H1 (cell line): ENCODE measurements around the gene THAP12. TPM values are rescaled to one million over a fixed set of nuclear protein-coding genes. Genes with fewer than 3 reads are reported as not detected.

Source experiments
- CTCF ChIA-PET: fragments of 300-600 bp; sonication (Branson Sonifier 250); formaldehyde crosslinking; loops from one replicate; lab custom pipeline; 2021; ENCODE audit not compliant: partially characterized antibody; lab: Charles Lee
- POLR2A ChIA-PET: fragments of 300-600 bp; sonication (Branson Sonifier 250); formaldehyde crosslinking; loops from one replicate; lab custom pipeline; 2021; ENCODE audit warnings: inconsistent platforms; ENCODE audit not compliant: partially characterized antibody; lab: Charles Lee
- DNase-seq, 2 experiments: peaks; one replicate each; pipeline versions ENCODE4 v3.0.0 to v3.0.0-alpha.2; 2010 to 2022; ENCODE audit warnings: low spot score in 2 of 2, low read depth in 1 of 2, mixed read lengths in 1 of 2
- FAIRE-seq: peaks from 2 replicates; lab custom pipeline; 2011; peaks lifted over from hg19 to GRCh38; lab: Jason Lieb, UNC
- H2AFZ ChIP-seq: 2 replicates; pipeline ENCODE4 v1.8.1; 2012; ENCODE audit warnings: low read length, inconsistent platforms
- H2AK5ac ChIP-seq: 2 replicates; pipeline ENCODE4 v1.6.1; 2013; ENCODE audit warnings: low read depth, low read length
- H2BK120ac ChIP-seq: replicated peaks from 2 replicates; pipeline ENCODE3; 2013; ENCODE audit warnings: low read depth, low read length, inconsistent platforms
- H2BK12ac ChIP-seq: 2 replicates; pipeline ENCODE4 v1.6.1; 2013; ENCODE audit warnings: low read depth, low read length
- H2BK15ac ChIP-seq: 2 replicates; pipeline ENCODE4 v1.6.1; 2013; ENCODE audit warnings: low read length
- H2BK20ac ChIP-seq: 2 replicates; pipeline ENCODE4 v1.6.1; 2013; ENCODE audit warnings: low read length
- H2BK5ac ChIP-seq: 2 replicates; pipeline ENCODE4 v1.6.1; 2013; ENCODE audit warnings: low read depth, low read length
- H3K14ac ChIP-seq: 2 replicates; pipeline ENCODE4 v1.6.1; 2013; ENCODE audit warnings: inconsistent platforms; ENCODE audit not compliant: insufficient read length
- H3K18ac ChIP-seq: 2 replicates; pipeline ENCODE4 v1.6.1; 2013; ENCODE audit warnings: low read length; ENCODE audit errors: extremely low read depth
- H3K23ac ChIP-seq: 2 replicates; pipeline ENCODE4 v1.6.1; 2013; ENCODE audit warnings: inconsistent platforms; ENCODE audit not compliant: insufficient read length
- H3K23me2 ChIP-seq: 2 replicates; pipeline ENCODE4 v1.6.1; 2013; ENCODE audit warnings: low read depth, low read length
- H3K27ac ChIP-seq: 2 replicates; pipeline ENCODE4 v1.6.1; 2011; ENCODE audit warnings: low read depth, low read length, inconsistent platforms
- H3K27me3 ChIP-seq, 4 experiments: replicated peaks in 1 of 4; 1 replicate in 1 of 4; 2 replicates in 3 of 4; pipeline versions ENCODE4 v1.6.1 to v1.8.1; 2011 to 2013; ENCODE audit warnings: low read length in 3 of 4, mild to moderate bottlenecking in 3 of 4, inconsistent platforms in 2 of 4, mixed read lengths in 2 of 4, moderate library complexity in 1 of 4; ENCODE audit not compliant: control insufficient read depth in 3 of 4, insufficient read depth in 3 of 4; ENCODE audit errors: extremely low read depth in 1 of 4
- H3K36me3 ChIP-seq, 4 experiments: 2 replicates each; pipeline versions ENCODE4 v1.6.1 to v1.8.1; 2011 to 2013; ENCODE audit warnings: mild to moderate bottlenecking in 4 of 4, low read length in 3 of 4, moderate library complexity in 2 of 4, control low read depth in 1 of 4, inconsistent platforms in 1 of 4; ENCODE audit not compliant: insufficient read depth in 4 of 4, control insufficient read depth in 2 of 4
- H3K4ac ChIP-seq: replicated peaks from 2 replicates; pipeline ENCODE3; 2013; ENCODE audit warnings: low read length, low read depth, mixed read lengths, inconsistent platforms; ENCODE audit not compliant: insufficient read length
- H3K4me1 ChIP-seq, 4 experiments: replicated peaks in 1 of 4; 1 replicate in 1 of 4; 2 replicates in 3 of 4; pipeline versions ENCODE4 v1.6.1 to v1.8.1; 2011 to 2013; ENCODE audit warnings: low read length in 3 of 4, inconsistent platforms in 2 of 4, mixed read lengths in 1 of 4; ENCODE audit not compliant: insufficient read depth in 4 of 4, control insufficient read depth in 3 of 4
- H3K4me2 ChIP-seq, 2 experiments: 2 replicates each; pipeline versions ENCODE4 v1.6.1 to v1.8.1; 2011 to 2013; ENCODE audit warnings: low read depth in 2 of 2, low read length in 2 of 2, control low read depth in 1 of 2, inconsistent platforms in 1 of 2, mild to moderate bottlenecking in 1 of 2; ENCODE audit not compliant: insufficient read depth in 1 of 2
- H3K4me3 ChIP-seq, 4 experiments: fragments of 200-600, 300-600 bp in 1 of 4; sonication (generic), shearing (Covaris generic), sonication (Bioruptor Twin) in 1 of 4; 2 replicates each; pipeline versions ENCODE4 v1.5.1 to v1.8.1; 2011 to 2016; ENCODE audit warnings: low read length in 4 of 4, low read depth in 3 of 4, control low read depth in 2 of 4, inconsistent platforms in 2 of 4, mild to moderate bottlenecking in 2 of 4, mixed read lengths in 1 of 4, moderate library complexity in 1 of 4; ENCODE audit not compliant: insufficient read depth in 2 of 4; ENCODE audit errors: extremely low read depth in 1 of 4
- H3K56ac ChIP-seq: replicated peaks from 2 replicates; pipeline ENCODE3; 2013; ENCODE audit warnings: low read depth, mild to moderate bottlenecking, mixed read lengths, low read length, inconsistent platforms; ENCODE audit not compliant: insufficient read length
- H3K79me1 ChIP-seq: 2 replicates; pipeline ENCODE4 v1.6.1; 2013; ENCODE audit warnings: low read depth, low read length, control low read depth
- H3K79me2 ChIP-seq, 2 experiments: 2 replicates each; pipeline versions ENCODE4 v1.6.1 to v1.8.1; 2012 to 2013; ENCODE audit warnings: low read length in 2 of 2, mild to moderate bottlenecking in 2 of 2, inconsistent platforms in 1 of 2; ENCODE audit not compliant: insufficient read depth in 2 of 2, control insufficient read depth in 1 of 2
- H3K9ac ChIP-seq, 4 experiments: replicated peaks in 1 of 4; 1 replicate in 1 of 4; 2 replicates in 3 of 4; pipeline versions ENCODE4 v1.6.1 to v1.8.1; 2011 to 2013; ENCODE audit warnings: low read depth in 3 of 4, low read length in 3 of 4, control low read depth in 2 of 4, mild to moderate bottlenecking in 2 of 4, moderate library complexity in 2 of 4, inconsistent platforms in 1 of 4; ENCODE audit errors: extremely low read depth in 1 of 4
- H3K9me3 ChIP-seq, 2 experiments: 2 replicates each; pipeline versions ENCODE4 v1.6.1 to v1.8.1; 2012 to 2013; ENCODE audit warnings: mild to moderate bottlenecking in 2 of 2, moderate library complexity in 2 of 2, control low read depth in 1 of 2, inconsistent platforms in 1 of 2, low read depth in 1 of 2, low read length in 1 of 2, mixed read lengths in 1 of 2; ENCODE audit not compliant: insufficient read depth in 2 of 2
- H4K20me1 ChIP-seq, 2 experiments: replicated peaks in 1 of 2; 2 replicates each; pipeline versions ENCODE3 to v1.8.1; 2011 to 2013; ENCODE audit warnings: inconsistent platforms in 2 of 2, low read length in 2 of 2, mild to moderate bottlenecking in 1 of 2; ENCODE audit not compliant: insufficient read depth in 2 of 2, control insufficient read depth in 1 of 2
- H4K5ac ChIP-seq: 2 replicates; pipeline ENCODE4 v1.6.1; 2013; ENCODE audit warnings: low read length, low read depth, mixed read lengths, inconsistent platforms; ENCODE audit not compliant: insufficient read length
- H4K8ac ChIP-seq: 2 replicates; pipeline ENCODE4 v1.8.0; 2013; ENCODE audit warnings: mild to moderate bottlenecking, moderate library complexity, low read length, inconsistent platforms; ENCODE audit not compliant: insufficient read depth; ENCODE audit errors: extremely low read depth
- H4K91ac ChIP-seq: replicated peaks from 2 replicates; pipeline ENCODE3; 2013; ENCODE audit warnings: low read length, mixed read lengths, inconsistent platforms; ENCODE audit not compliant: insufficient read length
- CBX8 ChIP-seq: fragments of 300-800, 300-1000 bp; sonication (generic); IDR thresholded peaks from 2 replicates; pipeline ENCODE4 v1.7.1; 2016; ENCODE audit warnings: low read depth, low read length, borderline replicate concordance
- EP300 ChIP-seq, 2 experiments: IDR thresholded peaks; 1 replicate in 1 of 2; 2 replicates in 1 of 2; pipeline ENCODE4 v1.6.1; 2011 to 2012; ENCODE audit warnings: low read depth in 2 of 2, low read length in 2 of 2, mild to moderate bottlenecking in 2 of 2, borderline replicate concordance in 1 of 2, inconsistent platforms in 1 of 2, moderate library complexity in 1 of 2
- GABPA ChIP-seq: IDR thresholded peaks from 2 replicates; pipeline ENCODE4 v1.6.1; 2011; ENCODE audit warnings: mild to moderate bottlenecking, low read length, moderate library complexity, borderline replicate concordance; ENCODE audit not compliant: insufficient read depth
- JUN ChIP-seq: IDR thresholded peaks from 2 replicates; pipeline ENCODE4 v1.6.1; 2011; ENCODE audit warnings: low read depth, mild to moderate bottlenecking, improper control_type of control experiment, low read length
- KDM5A ChIP-seq: fragments of 200-600 bp; IDR thresholded peaks from 2 replicates; pipeline ENCODE4 v1.7.1; 2012; ENCODE audit warnings: mild to moderate bottlenecking, low read length, inconsistent platforms, mixed read lengths
- NANOG ChIP-seq: IDR thresholded peaks from 2 replicates; pipeline ENCODE4 v1.6.1; 2011; ENCODE audit warnings: low read length, low read depth, mild to moderate bottlenecking, inconsistent platforms; ENCODE audit not compliant: insufficient read depth, poor library complexity, severe bottlenecking
- NRF1 ChIP-seq: IDR thresholded peaks from 2 replicates; pipeline ENCODE4 v1.6.1; 2011; ENCODE audit warnings: mild to moderate bottlenecking, low read depth, low read length, improper control_type of control experiment
- SUZ12 ChIP-seq: fragments of 200-600 bp; sonication (generic); IDR thresholded peaks from 2 replicates; pipeline ENCODE4 v1.6.1; 2012; ENCODE audit warnings: mild to moderate bottlenecking, inconsistent platforms, low read length, moderate library complexity, mixed read lengths
- WGBS, 2 experiments: shearing (Covaris generic) in 1 of 2; methylation state at CpG; one replicate each; pipeline versions ENCODE4 v1.1.6 to v1.1.7; 2013 to 2015; ENCODE audit warnings: low lambda C conversion rate in 2 of 2, mixed read lengths in 2 of 2, inconsistent platforms in 1 of 2, low coverage in 1 of 2, missing lambda C conversion rate in 1 of 2; ENCODE audit not compliant: insufficient replicate concordance in 2 of 2, insufficient coverage in 1 of 2, insufficient read length in 1 of 2; ENCODE audit errors: extremely low coverage in 1 of 2, missing lambda C conversion rate in 1 of 2; 5-methylcytosine and 5-hydroxymethylcytosine counted together
- polyA plus RNA-seq, 7 experiments: library from polyadenylated mRNA; depleted of rRNA in 3 of 7; stranded (reverse) in 5 of 7; unstranded in 2 of 7; fragments of >200 nt in 5 of 7; fragments of 200-250 nt in 2 of 7; gene quantifications; 1 replicate in 5 of 7; 2 replicates in 1 of 7; 4 replicates in 1 of 7; pipeline versions ENCODE4 v1.2.1 to v1.2.3, GENCODE V29; 2011 to 2013; ENCODE audit warnings: missing spikeins in 2 of 7, mixed read lengths in 2 of 7
- total RNA-seq: library from RNA; stranded (reverse); fragmentation: NEBNext Ultra II Directional; extraction: Animal tissue kit (Norgen Biotek cat#: 25700); gene quantifications from 2 replicates; pipeline ENCODE4 v1.2.1, GENCODE V29; 2021

THAP12 gene
- total and polyA plus RNA-seq, 2 of the 8 experiments (the other 6 are each of a cell fraction or from before 2014, with no cell fraction given), result 12.0 to 39.9 TPM

DNA sequence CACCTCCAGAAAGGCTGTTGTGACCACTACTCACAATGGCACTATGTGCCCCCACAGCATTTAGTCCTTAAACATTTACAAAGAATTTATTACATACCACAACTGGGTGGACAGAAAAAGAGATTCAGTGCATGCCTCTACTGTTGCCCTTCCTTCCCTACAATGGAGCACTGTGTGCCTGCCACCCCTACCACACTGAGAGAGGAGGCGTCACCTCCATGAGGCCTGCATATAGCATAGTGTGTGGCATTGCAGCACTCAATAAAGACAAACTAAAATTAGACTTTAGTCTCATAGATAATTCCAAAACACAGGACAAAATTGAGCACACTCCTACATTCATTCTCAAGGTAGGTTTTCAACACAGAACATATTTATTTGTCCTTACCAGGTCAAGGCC is 25.8 kb downstream of the THAP12 start:
- Histone ChIP-seq H2BK5ac (no peak overlapping the region), H3K4ac (no peak overlapping the region), H2AFZ (no peak overlapping the region), H3K79me2 (no peaks in the 10 kb centered on the region), H3K23ac (no peak overlapping the region), H3K18ac (no peak overlapping the region), H2AK5ac (no peak overlapping the region), H2BK15ac (no peak overlapping the region), H3K56ac (no peak overlapping the region), H3K79me1 (no peaks in the 10 kb centered on the region; the same call in 1 of the 2 replicates), H3K27me3 (no peaks in the 10 kb centered on the region), H3K4me1 (no peaks in the 10 kb centered on the region), H3K36me3 (peaks cover 0 to 12% (median 6%) of the 10 kb centered on the region in 4 experiments; a peak in 6 of 8 replicates), H4K5ac (no peak overlapping the region), H3K14ac (no peak overlapping the region), H3K9ac (no peak overlapping the region), H4K20me1 (no peaks in the 10 kb centered on the region), H3K4me2 (no peak overlapping the region), H4K8ac (no peak overlapping the region), H3K4me3 (no peak overlapping the region), H4K91ac (no peak overlapping the region), H2BK20ac (no peak overlapping the region), H2BK120ac (no peak overlapping the region), H3K9me3 (no peaks in the 10 kb centered on the region), H3K27ac (no peak overlapping the region), H3K23me2 (no peaks in the 10 kb centered on the region), H2BK12ac (no peak overlapping the region)
- POLR2A ChIA-PET, result interaction anchor here (0.8 kb wide), 1 partner anchor 29 kb away, joined by 3 read pairs; no protein-coding TSS in a partner anchor
- FAIRE-seq, result no peak
- 100% methylated on average over 1 of the region's 1 CpG; no CpG with 5 or more reads in 1 of the 2 experiments for WGBS, 2 experiments
- CTCF ChIA-PET, result no interaction called here
- no peak for DNase-seq
- TF ChIP-seq JUN (no peak), SUZ12 (no peak), CBX8 (no peak), GABPA (no peak), EP300 (IDR thresholded peaks at IDR 0.05; ENCODE audit: borderline replicate concordance in 1 of 2, low read depth in 2 of 2, low read length in 2 of 2) (no peak), NANOG (no peak), NRF1 (no peak), KDM5A (no peak)
